Raji (cell line): ENCODE data around the gene AHRR.
A peak's percentile ranks its signal among the peaks of the same experiment; 100 is the strongest.

Source experiments
- POLR2A ChIP-seq: IDR thresholded peaks from 2 replicates; pipeline ENCODE4 v1.6.1; 2011; ENCODE audit warnings: low read depth, low read length, control low read depth; ENCODE audit not compliant: insufficient read depth

The AHRR gene

DNA sequence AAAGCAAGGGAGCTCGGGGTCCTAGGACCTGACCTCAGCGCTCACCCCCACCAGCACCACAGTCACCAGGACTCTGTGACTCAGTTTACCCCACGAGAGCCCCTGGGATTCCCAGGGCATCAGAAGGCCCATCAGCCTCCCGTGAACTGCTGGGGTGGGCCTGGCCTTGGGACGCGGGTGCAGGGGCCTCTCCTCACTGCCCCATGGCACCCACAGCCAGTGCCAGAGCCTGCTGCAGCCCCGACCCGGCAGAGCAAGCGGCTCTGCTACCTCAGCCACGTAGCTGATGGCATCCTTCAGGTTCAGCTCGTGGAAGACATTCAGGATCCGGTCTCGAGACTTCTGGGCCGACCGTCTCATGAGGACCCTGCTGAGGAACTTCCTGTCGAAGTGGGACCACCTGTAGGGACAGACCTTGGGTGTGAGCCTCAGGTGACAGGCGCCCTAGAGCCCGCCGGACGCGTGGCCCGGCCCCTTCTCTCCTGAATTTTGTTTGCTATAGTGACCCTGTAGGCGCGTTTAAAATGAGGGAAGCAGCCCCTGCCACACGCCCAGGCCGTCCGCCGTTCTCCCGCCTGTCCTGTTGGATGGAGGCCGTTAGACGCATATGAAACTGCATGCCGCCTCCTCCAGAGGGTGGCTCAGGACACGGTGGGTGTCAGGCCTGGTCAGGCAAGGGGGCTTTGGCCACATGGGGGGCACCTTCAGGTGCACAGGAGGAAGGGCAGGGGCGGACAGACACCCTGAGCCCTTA lies 158.2 kb downstream of the AHRR start:
- TF ChIP-seq POLR2A = 0 out of 2 replicates have a peak, but pooled peaks have one; percentile 14

DNA sequence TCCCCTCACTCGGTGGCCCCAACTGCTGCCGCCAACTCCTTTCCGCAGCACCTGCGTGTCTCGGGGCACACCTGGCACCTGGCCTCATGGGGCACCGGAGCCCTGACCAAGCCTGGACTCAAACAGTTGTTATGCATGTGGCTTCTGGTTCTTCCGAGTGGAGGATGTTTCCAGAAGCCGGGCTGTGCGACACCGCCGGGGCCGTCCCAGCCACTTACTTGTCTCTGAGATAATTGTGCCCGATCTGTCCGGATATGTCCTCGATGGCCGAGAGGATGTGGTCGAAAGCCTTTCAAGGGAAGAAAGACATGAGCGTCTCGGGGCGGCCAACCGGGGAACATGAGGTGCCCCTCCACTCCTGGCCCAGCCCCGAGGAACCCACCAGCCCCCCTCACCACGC lies 159.8 kb downstream of the AHRR start:
- no peak for TF ChIP-seq POLR2A

- no peak for TF ChIP-seq POLR2A
Observed at GRCh38 chr5:482021-482420, 160.5 kb downstream of the AHRR start.

GRCh38 chr5:482506-482905 lies 161.0 kb downstream of the AHRR start:
- TF ChIP-seq POLR2A = no peak

- TF ChIP-seq POLR2A = no peak
Observed at GRCh38 chr5:483011-483410, 161.5 kb downstream of the AHRR start.

- TF ChIP-seq POLR2A = no peak
Observed at GRCh38 chr5:483434-484140, 162.1 kb downstream of the AHRR start.

DNA sequence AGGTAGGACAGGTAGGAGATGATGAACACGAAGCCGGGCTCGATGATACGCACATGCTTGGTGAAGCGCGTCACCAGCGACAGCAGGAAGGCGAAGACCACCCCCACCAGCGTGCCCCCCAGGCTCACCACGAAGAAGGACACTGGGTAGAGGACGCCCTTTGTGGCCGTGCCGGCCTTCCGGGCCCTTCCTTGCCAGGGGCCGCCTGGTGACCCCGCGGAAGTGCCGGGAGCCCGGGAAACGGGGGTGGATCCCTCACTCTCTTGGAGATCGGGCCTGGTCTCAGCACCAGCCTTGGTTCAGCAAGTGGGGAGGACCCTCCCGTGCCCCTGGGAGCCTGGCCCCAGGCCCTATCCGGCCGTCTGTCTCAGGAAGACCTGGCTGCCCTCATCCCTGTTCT lies 163.0 kb downstream of the AHRR start:
- no peak for TF ChIP-seq POLR2A

GRCh38 chr5:485113-485945 lies 163.8 kb downstream of the AHRR start:
- TF ChIP-seq POLR2A = no peak

DNA sequence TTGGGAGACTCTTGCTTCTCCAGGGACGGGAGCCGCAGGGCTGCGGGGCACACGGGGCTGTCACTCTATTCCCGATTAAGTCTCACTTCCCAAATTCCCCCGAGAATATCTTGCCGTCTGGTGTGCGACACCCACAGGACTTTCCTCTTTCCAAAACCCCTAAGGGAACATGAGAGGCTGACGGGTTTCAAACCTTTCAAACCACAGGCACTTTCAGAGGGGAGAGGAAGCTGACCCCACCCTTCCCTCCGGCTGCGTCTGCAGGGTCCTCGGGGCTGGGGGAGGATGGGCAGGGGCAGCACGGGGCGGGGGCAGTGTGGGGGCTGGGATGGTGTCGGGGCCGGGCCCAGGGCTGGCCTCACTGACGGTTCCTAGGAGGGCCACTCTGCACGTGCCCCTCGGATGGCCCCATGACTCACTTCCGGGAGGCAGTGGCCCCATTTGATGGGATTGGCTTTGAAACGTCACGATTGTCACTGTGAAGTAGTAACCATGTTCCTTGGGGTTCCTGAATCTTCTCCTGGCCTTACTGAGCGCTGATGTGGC lies 164.5 kb downstream of the AHRR start:
- no peak for TF ChIP-seq POLR2A
